Activated T-cell treated with anti-CD3 and anti-CD28 coated beads, Interleukin-2, amount 50 U/mL, for 48 hours (primary cell): ENCODE results near the gene F7.

Experiments used
- DNase-seq, 2 experiments: peaks; one replicate each; pipeline ENCODE4 v3.0.0-alpha.2; 2020

Gene F7

GRCh38 chr13:113141601-113141970 is 36.0 kb downstream of the F7 start:
- no peak for DNase-seq

- no peak for DNase-seq
Observed at GRCh38 chr13:113142876-113143275, 37.3 kb downstream of the F7 start.

- DNase-seq, result no peak
Observed at GRCh38 chr13:113143466-113144254, 38.1 kb downstream of the F7 start.

- no peak for DNase-seq
Observed at GRCh38 chr13:113144255-113144629, 38.7 kb downstream of the F7 start.

- peak; percentile 71 to 73 for DNase-seq
Observed at GRCh38 chr13:113145496-113145895, 39.9 kb downstream of the F7 start.

GRCh38 chr13:113145911-113146598 is 40.5 kb downstream of the F7 start:
- DNase-seq, result peak; percentile 29 to 36

- DNase-seq, result no peak
Observed at GRCh38 chr13:113146750-113147149, 41.2 kb downstream of the F7 start.

- no peak for DNase-seq
Observed at GRCh38 chr13:113147206-113147605, 41.6 kb downstream of the F7 start.

- no peak for DNase-seq
Observed at GRCh38 chr13:113148407-113148806, 42.8 kb downstream of the F7 start.

GRCh38 chr13:113148940-113149503 is 43.4 kb downstream of the F7 start:
- no peak for DNase-seq

GRCh38 chr13:113149711-113150549 is 44.3 kb downstream of the F7 start:
- no peak for DNase-seq

- no peak for DNase-seq
Observed at GRCh38 chr13:113150550-113151365, 45.2 kb downstream of the F7 start.

- peak; percentile 39 to 41 for DNase-seq
Observed at GRCh38 chr13:113151745-113152690, 46.4 kb downstream of the F7 start.

- DNase-seq, result no peak
Observed at GRCh38 chr13:113152691-113152983, 47.0 kb downstream of the F7 start.

- DNase-seq, result peak; percentile 38 to 46
Observed at GRCh38 chr13:113152984-113153809, 47.6 kb downstream of the F7 start.

GRCh38 chr13:113153810-113154748 is 48.5 kb downstream of the F7 start:
- DNase-seq, result peak; percentile 59 to 65

- DNase-seq, result no peak
Observed at GRCh38 chr13:113155201-113155600, 49.6 kb downstream of the F7 start.

GRCh38 chr13:113155982-113156655 is 50.5 kb downstream of the F7 start:
- DNase-seq, result no peak
